CD4-positive, alpha-beta T cell treated with Interleukin-4 for 1 hour (primary cell): Measurements from ENCODE around the gene OXA1L.
"Not testable (repeated sequence)": the region's sequence is repeated elsewhere in the genome, so short reads cannot be mapped to it uniquely, and the experiment has no call there.

Experiments used
- DNase-seq, 2 donors: peaks; one replicate each; pipeline ENCODE4 v3.0.0-alpha.2; 2020 to 2022

OXA1L gene

GRCh38 chr14:22770481-22771187 is 4.1 kb downstream of the OXA1L start:
- no peak for DNase-seq

- no peak for DNase-seq
Observed at GRCh38 chr14:22772725-22773124, 6.2 kb downstream of the OXA1L start.

- no peak for DNase-seq
Observed at GRCh38 chr14:22773162-22774010, 6.9 kb downstream of the OXA1L start.

- DNase-seq: no peak
Observed at GRCh38 chr14:22774011-22774706, 7.7 kb downstream of the OXA1L start.

GRCh38 chr14:22776215-22776614 is 9.7 kb downstream of the OXA1L start:
- no peak for DNase-seq

GRCh38 chr14:22776849-22777248 is 10.4 kb downstream of the OXA1L start:
- not testable (repeated sequence) for DNase-seq

GRCh38 chr14:22778084-22778483 is 11.6 kb downstream of the OXA1L start:
- DNase-seq: no peak

- DNase-seq: no peak
Observed at GRCh38 chr14:22780105-22780679, 13.7 kb downstream of the OXA1L start.

- no peak for DNase-seq
Observed at GRCh38 chr14:22780941-22781300, 14.4 kb downstream of the OXA1L start.

- DNase-seq: no peak
Observed at GRCh38 chr14:22781301-22781991, 15.0 kb downstream of the OXA1L start.

- DNase-seq: no peak
Observed at GRCh38 chr14:22786685-22787084, 20.2 kb downstream of the OXA1L start.

- DNase-seq: no peak
Observed at GRCh38 chr14:22791301-22791700, 24.8 kb downstream of the OXA1L start.

GRCh38 chr14:22792158-22792557 is 25.7 kb downstream of the OXA1L start:
- no peak for DNase-seq

GRCh38 chr14:22793550-22793949 is 27.1 kb downstream of the OXA1L start:
- not testable (repeated sequence) for DNase-seq

GRCh38 chr14:22793976-22794375 is 27.5 kb downstream of the OXA1L start:
- no peak for DNase-seq

- DNase-seq: peak in 1 of 2 donors; percentile 44
Observed at GRCh38 chr14:22794551-22794951, 28.1 kb downstream of the OXA1L start.

GRCh38 chr14:22796087-22796707 is 29.7 kb downstream of the OXA1L start:
- no peak for DNase-seq

- DNase-seq: no peak
Observed at GRCh38 chr14:22797017-22797917, 30.8 kb downstream of the OXA1L start.

- DNase-seq: no peak
Observed at GRCh38 chr14:22798528-22798927, 32.0 kb downstream of the OXA1L start.

GRCh38 chr14:22800346-22800745 is 33.9 kb downstream of the OXA1L start:
- DNase-seq: no peak

GRCh38 chr14:22801716-22802115 is 35.2 kb downstream of the OXA1L start:
- DNase-seq: no peak
